K562 (cell line): ENCODE results near the gene PAQR8. TPM values are rescaled to one million over a fixed set of nuclear protein-coding genes. Genes with fewer than 3 reads are reported as not detected.

Experiments
- ATAC-seq: fragments of 200-7000 bp; cut with Tn5 transposase; 3 replicates; pipeline ENCODE4 v1.9.1; 2020; ENCODE audit warnings: moderate library complexity
- BruUV-seq: library from RNA; stranded (reverse); fragments of 400-500 nt; replicated peaks from 2 replicates; lab custom pipeline; 2021; lab: Mats Ljungman, UMichigan
- CTCF ChIA-PET: fragments of 300-600 bp; formaldehyde crosslinking; extraction: SDS; loops from one replicate; lab custom pipeline; 2021; ENCODE audit warnings: low intra/inter-chr PET ratio; lab: Yijun Ruan, JAX
- POLR2A ChIA-PET: fragments of 300-600, 350-650 bp; sonication (Branson Sonifier 250); formaldehyde crosslinking; extraction: SDS; loops from one replicate; lab custom pipeline; 2021; ENCODE audit warnings: antibody characterized with exemption, inconsistent platforms; lab: Yijun Ruan, JAX
- DNase-seq, 4 experiments: peaks; one replicate each; pipeline versions ENCODE4 v3.0.0 to v3.0.0-alpha.2; 2011 to 2018; ENCODE audit warnings: low spot score in 3 of 4, mixed read lengths in 3 of 4; ENCODE audit errors: extremely low read depth in 1 of 4
- FAIRE-seq: peaks from 2 replicates; lab custom pipeline; 2011; peaks lifted over from hg19 to GRCh38; lab: Jason Lieb, UNC
- H2AFZ ChIP-seq: 2 replicates; pipeline ENCODE4 v1.6.0; 2011; ENCODE audit warnings: low read depth, low read length, control low read depth, inconsistent platforms
- H3K27ac ChIP-seq: fragments of 200-600 bp; 3 replicates; pipeline ENCODE4 v1.8.0; 2011; ENCODE audit warnings: low read depth, mild to moderate bottlenecking, control low read depth, inconsistent platforms, low read length, moderate library complexity, mixed read lengths; ENCODE audit errors: extremely low read depth
- H3K27me3 ChIP-seq, 2 experiments: fragments of 300-600 bp in 1 of 2; 2 replicates in 1 of 2; 3 replicates in 1 of 2; pipeline versions ENCODE4 v1.6.0 to v1.8.0; 2011; ENCODE audit warnings: inconsistent platforms in 2 of 2, low read length in 2 of 2, mild to moderate bottlenecking in 1 of 2, mixed read lengths in 1 of 2, moderate library complexity in 1 of 2; ENCODE audit not compliant: control insufficient read depth in 2 of 2, insufficient read depth in 2 of 2
- H3K36me3 ChIP-seq: fragments of 300-600 bp; 3 replicates; pipeline ENCODE4 v1.8.0; 2011; ENCODE audit warnings: mild to moderate bottlenecking, low read length, inconsistent platforms; ENCODE audit not compliant: control insufficient read depth, insufficient read depth
- H3K4me1 ChIP-seq, 2 experiments: fragments of 200-600 bp in 1 of 2; replicated peaks in 1 of 2; 2 replicates in 1 of 2; 3 replicates in 1 of 2; pipeline versions ENCODE4 v1.5.1 to v1.8.0; 2011; ENCODE audit warnings: inconsistent platforms in 2 of 2, low read length in 2 of 2, mild to moderate bottlenecking in 1 of 2, mixed read lengths in 1 of 2, moderate library complexity in 1 of 2; ENCODE audit not compliant: control insufficient read depth in 2 of 2, insufficient read depth in 2 of 2
- H3K4me2 ChIP-seq: 2 replicates; pipeline ENCODE4 v1.6.1; 2011; ENCODE audit warnings: low read length, control low read depth, inconsistent platforms, mixed read lengths; ENCODE audit not compliant: insufficient read depth
- H3K4me3 ChIP-seq: fragments of 200-600 bp; sonication (generic), shearing (Covaris generic); 2 replicates; pipeline ENCODE4 v1.5.1; 2016; ENCODE audit warnings: control low read depth, inconsistent platforms
- H3K79me2 ChIP-seq: fragments of 200-600 bp; 3 replicates; pipeline ENCODE4 v1.8.0; 2011; ENCODE audit warnings: low read length, inconsistent platforms; ENCODE audit not compliant: control insufficient read depth, insufficient read depth
- H3K9ac ChIP-seq, 2 experiments: 2 replicates each; pipeline versions ENCODE4 v1.6.0 to v1.6.1; 2011; ENCODE audit warnings: low read depth in 2 of 2, low read length in 2 of 2, control low read depth in 1 of 2, inconsistent platforms in 1 of 2, mild to moderate bottlenecking in 1 of 2, mixed read lengths in 1 of 2; ENCODE audit not compliant: insufficient read depth in 1 of 2
- H3K9me1 ChIP-seq: one replicate; pipeline ENCODE4 v1.6.0; 2011; ENCODE audit warnings: inconsistent platforms, mild to moderate bottlenecking, low read length, moderate library complexity; ENCODE audit not compliant: control insufficient read depth, insufficient read depth
- H3K9me3 ChIP-seq: replicated peaks from 2 replicates; pipeline ENCODE4 v1.5.1; 2011; ENCODE audit warnings: low read depth, low read length, inconsistent platforms; ENCODE audit not compliant: control insufficient read depth, insufficient read depth
- H4K20me1 ChIP-seq: replicated peaks from 2 replicates; pipeline ENCODE4 v1.6.1; 2011; ENCODE audit warnings: low read length, inconsistent platforms, mixed read lengths; ENCODE audit not compliant: control insufficient read depth, insufficient read depth
- ASH1L ChIP-seq: fragments of 450-650 bp; IDR thresholded peaks from 2 replicates; pipeline ENCODE4 v1.6.1; 2018; ENCODE audit warnings: borderline replicate concordance, mild to moderate bottlenecking, low read depth; ENCODE audit not compliant: partially characterized antibody
- BRD9 ChIP-seq: fragments of 450-650 bp; IDR thresholded peaks from 2 replicates; pipeline ENCODE4 v1.6.1; 2018; ENCODE audit warnings: low read depth; ENCODE audit not compliant: partially characterized antibody
- CBX8 ChIP-seq: fragments of 200-600 bp; sonication (generic); IDR thresholded peaks from 2 replicates; pipeline ENCODE4 v1.6.1; 2012; ENCODE audit warnings: borderline replicate concordance, mixed run types, low read depth, mild to moderate bottlenecking, moderate library complexity, mixed read lengths, low read length, control low read depth, inconsistent platforms; ENCODE audit not compliant: poor library complexity, severe bottlenecking; ENCODE audit errors: extremely low read depth
- POLR2AphosphoS2 ChIP-seq: IDR thresholded peaks from 2 replicates; pipeline ENCODE4 v1.6.1; 2012; ENCODE audit warnings: low read length, improper control_type of control experiment
- TGIF2 ChIP-seq: sonication (generic); formaldehyde crosslinking; IDR thresholded peaks from 2 replicates; pipeline ENCODE4 v1.8.1; 2022; ENCODE audit warnings: mild to moderate bottlenecking, missing genetic modification reagents, moderate library complexity
- WGBS: fragments of 100-300 bp; shearing (Covaris generic); methylation state at CpG from one replicate; pipeline ENCODE4 v1.1.6; 2016; ENCODE audit warnings: low coverage, mixed read lengths; ENCODE audit not compliant: insufficient coverage; ENCODE audit errors: missing lambda C conversion rate; 5-methylcytosine and 5-hydroxymethylcytosine counted together
- in situ Hi-C: fragments of 300-500 bp; cut with MboI; formaldehyde crosslinking; loops from 4 replicates; pipeline ENCODE4 v1.15.0; 2018; ENCODE audit warnings: inconsistent platforms, mixed read lengths
- intact Hi-C: fragments of 100-400 bp; cut with micrococcal nuclease; formaldehyde crosslinking; loops from 2 replicates; pipeline ENCODE4 v1.14.2; 2022
- polyA plus RNA-seq, 8 experiments: library from polyadenylated mRNA; depleted of rRNA in 4 of 8; stranded (reverse) in 5 of 8; unstranded in 3 of 8; fragments of >200 nt; fragmentation: Nextera tagmentation in 2 of 8; fragmentation: Illumina TruSeq in 1 of 8; extraction: Ambion mirVana in 2 of 8; extraction: Trizol in 1 of 8; gene quantifications; 2 replicates each; pipeline versions ENCODE4 v1.2.1 to v1.2.3, GENCODE V29; 2011 to 2014; ENCODE audit warnings: inconsistent platforms in 1 of 8, missing spikeins in 1 of 8
- total RNA-seq, 7 experiments: library from RNA; depleted of rRNA in 6 of 7; stranded (reverse); fragments of >200 nt in 6 of 7; fragmentation: Illumina TruSeq in 2 of 7; extraction: Trizol in 2 of 7; gene quantifications; 2 replicates each; pipeline versions ENCODE4 v1.2.1 to v1.2.3, GENCODE V29; 2011 to 2021; ENCODE audit warnings: low replicate concordance in 1 of 7
- TF ChIP-seq, protein P1 (sequence below): fragments of 450-650 bp; IDR thresholded peaks from one replicate; pipeline ENCODE4 v1.6.1; 2018; ENCODE audit warnings: mild to moderate bottlenecking, moderate library complexity; ENCODE audit not compliant: partially characterized antibody
- TF ChIP-seq, protein P2 (sequence below), 2 experiments: IDR thresholded peaks; 2 replicates each; pipeline ENCODE4 v1.6.1; 2012; ENCODE audit warnings: improper control_type of control experiment in 2 of 2, low read depth in 2 of 2, low read length in 2 of 2, borderline replicate concordance in 1 of 2

PAQR8 gene
- total and polyA plus RNA-seq, 9 of the 15 experiments (the other 6 are each of a cell fraction or from before 2014, with no cell fraction given) = 1.4 to 10.2 (median 3.5) TPM

GRCh38 chr6:52328729-52329128 is 33.2 kb upstream of the PAQR8 start:
- DNase-seq (no peak), ATAC-seq (no peak), FAIRE-seq (no peak)
- TF ChIP-seq BRD9 (no peak), ASH1L (no peak), CBX8 (no peak), POLR2AphosphoS2 (no peak), TGIF2 (CRISPR knock-in tag) (no peak)
- TF ChIP-seq, protein P1, sequence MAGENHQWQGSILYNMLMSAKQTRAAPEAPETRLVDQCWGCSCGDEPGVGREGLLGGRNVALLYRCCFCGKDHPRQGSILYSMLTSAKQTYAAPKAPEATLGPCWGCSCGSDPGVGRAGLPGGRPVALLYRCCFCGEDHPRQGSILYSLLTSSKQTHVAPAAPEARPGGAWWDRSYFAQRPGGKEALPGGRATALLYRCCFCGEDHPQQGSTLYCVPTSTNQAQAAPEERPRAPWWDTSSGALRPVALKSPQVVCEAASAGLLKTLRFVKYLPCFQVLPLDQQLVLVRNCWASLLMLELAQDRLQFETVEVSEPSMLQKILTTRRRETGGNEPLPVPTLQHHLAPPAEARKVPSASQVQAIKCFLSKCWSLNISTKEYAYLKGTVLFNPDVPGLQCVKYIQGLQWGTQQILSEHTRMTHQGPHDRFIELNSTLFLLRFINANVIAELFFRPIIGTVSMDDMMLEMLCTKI = no peak
- TF ChIP-seq, protein P2, sequence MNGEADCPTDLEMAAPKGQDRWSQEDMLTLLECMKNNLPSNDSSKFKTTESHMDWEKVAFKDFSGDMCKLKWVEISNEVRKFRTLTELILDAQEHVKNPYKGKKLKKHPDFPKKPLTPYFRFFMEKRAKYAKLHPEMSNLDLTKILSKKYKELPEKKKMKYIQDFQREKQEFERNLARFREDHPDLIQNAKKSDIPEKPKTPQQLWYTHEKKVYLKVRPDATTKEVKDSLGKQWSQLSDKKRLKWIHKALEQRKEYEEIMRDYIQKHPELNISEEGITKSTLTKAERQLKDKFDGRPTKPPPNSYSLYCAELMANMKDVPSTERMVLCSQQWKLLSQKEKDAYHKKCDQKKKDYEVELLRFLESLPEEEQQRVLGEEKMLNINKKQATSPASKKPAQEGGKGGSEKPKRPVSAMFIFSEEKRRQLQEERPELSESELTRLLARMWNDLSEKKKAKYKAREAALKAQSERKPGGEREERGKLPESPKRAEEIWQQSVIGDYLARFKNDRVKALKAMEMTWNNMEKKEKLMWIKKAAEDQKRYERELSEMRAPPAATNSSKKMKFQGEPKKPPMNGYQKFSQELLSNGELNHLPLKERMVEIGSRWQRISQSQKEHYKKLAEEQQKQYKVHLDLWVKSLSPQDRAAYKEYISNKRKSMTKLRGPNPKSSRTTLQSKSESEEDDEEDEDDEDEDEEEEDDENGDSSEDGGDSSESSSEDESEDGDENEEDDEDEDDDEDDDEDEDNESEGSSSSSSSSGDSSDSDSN (IDR thresholded peaks at IDR 0.05; ENCODE audit: borderline replicate concordance in 1 of 2, low read depth in 2 of 2, low read length in 2 of 2) = no peak
- WGBS = 62% methylated on average over 2 of the region's 2 CpGs
- no peaks in the 10 kb centered on the region for H3K27me3 ChIP-seq
- peaks cover 17 to 20% of the 10 kb centered on the region in 2 experiments for H3K4me1 ChIP-seq
- no peak overlapping the region for H3K9ac ChIP-seq
- no peaks in the 10 kb centered on the region for H3K36me3 ChIP-seq
- intact Hi-C loops (no loop called here), in situ Hi-C loops (no loop called here)
- no peaks in the 10 kb centered on the region for H3K9me3 ChIP-seq
- no peaks in the 10 kb centered on the region for H3K79me2 ChIP-seq
- ChIA-PET CTCF (no interaction called here), POLR2A (interaction anchor here (0.6 to 1.2 kb wide), 2 partner anchors 8 to 90 kb away, joined by 3 to 4 read pairs; no protein-coding TSS in a partner anchor)
- no peak overlapping the region for H3K27ac ChIP-seq
- no TSS peak for BruUV-seq
- H2AFZ ChIP-seq = no peak overlapping the region
- no peaks in the 10 kb centered on the region for H3K9me1 ChIP-seq
- no peaks in the 10 kb centered on the region for H4K20me1 ChIP-seq
- no peak overlapping the region for H3K4me2 ChIP-seq
- no peak overlapping the region for H3K4me3 ChIP-seq
